ENCODE data around the gene LUM.

LUM gene

DNA sequence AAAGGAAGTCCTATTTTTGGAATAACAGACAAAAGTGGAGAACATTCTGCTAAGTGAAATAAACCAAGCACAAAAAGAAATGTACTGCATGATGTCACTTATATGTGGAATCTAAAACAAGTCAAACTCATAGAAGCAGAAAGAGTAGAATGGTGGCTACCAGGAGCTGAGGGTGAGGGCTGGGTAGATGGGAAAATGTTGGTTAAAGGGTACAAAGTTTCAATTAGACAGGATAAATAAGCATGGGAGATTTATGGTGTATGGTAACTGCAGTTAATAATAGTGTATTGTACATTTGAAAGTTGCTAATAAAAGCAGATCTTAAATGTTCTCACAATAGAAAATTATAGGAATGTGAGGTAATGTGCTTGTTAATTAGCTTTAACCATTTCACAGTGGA, 12.8 kb downstream of the LUM start:
- H3K79me2 ChIP-seq (ENCODE audit: insufficient read depth, low read depth), result no peaks in the 10 kb centered on the region
- no peaks in the 10 kb centered on the region for H3K27me3 ChIP-seq (ENCODE audit: insufficient read depth, low read depth)
- H3K9ac ChIP-seq, result no peak overlapping the region
- no peaks in the 10 kb centered on the region for H4K20me1 ChIP-seq (ENCODE audit: insufficient read depth)
- peaks cover 11% of the 10 kb centered on the region for H3K4me1 ChIP-seq (ENCODE audit: low read depth, poor library complexity, severe bottlenecking)
- no peak for TF ChIP-seq CTCF (conservative IDR thresholded peaks at IDR 0.05; ENCODE audit: low read depth, low read length)
- no peak overlapping the region for H3K27ac ChIP-seq
- no peak overlapping the region for H2AFZ ChIP-seq (ENCODE audit: low read depth)
- H3K4me3 ChIP-seq (IDR thresholded peaks at IDR 0.05; ENCODE audit: insufficient read depth, low read depth, low read length), result no peak overlapping the region
- H3K4me2 ChIP-seq, result no peak overlapping the region
- no peaks in the 10 kb centered on the region for H3K36me3 ChIP-seq (ENCODE audit: insufficient read depth)

DNA sequence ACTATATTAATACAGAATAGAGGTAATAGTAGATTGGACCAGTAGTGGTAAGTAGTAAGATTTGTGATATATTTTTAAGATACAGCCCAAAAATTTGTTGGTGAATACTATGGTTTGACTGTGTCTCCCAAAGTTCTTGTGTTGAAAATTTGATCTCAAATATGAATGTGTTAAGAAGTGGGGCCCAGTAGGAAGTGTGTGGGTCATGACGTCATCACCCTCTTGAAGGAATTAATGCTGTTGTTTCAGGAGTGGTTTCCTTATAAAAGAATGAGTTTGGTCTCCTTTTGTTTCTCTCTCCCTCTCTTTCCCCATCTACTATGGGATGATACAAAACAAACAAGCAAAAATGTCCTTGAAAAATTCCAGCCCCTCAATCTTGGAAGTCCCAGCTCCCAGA, 16.3 kb downstream of the LUM start:
- no peak for TF ChIP-seq CTCF (conservative IDR thresholded peaks at IDR 0.05; ENCODE audit: low read depth, low read length)
- H4K20me1 ChIP-seq (ENCODE audit: insufficient read depth), result no peaks in the 10 kb centered on the region
- H2AFZ ChIP-seq (ENCODE audit: low read depth), result no peak overlapping the region

GRCh38 chr12:91094032-91094662, 17.1 kb downstream of the LUM start:
- no peak overlapping the region for H3K4me2 ChIP-seq
- no peak overlapping the region for H3K9ac ChIP-seq
- H3K4me3 ChIP-seq (IDR thresholded peaks at IDR 0.05; ENCODE audit: insufficient read depth, low read depth, low read length), result no peak overlapping the region
- no peaks in the 10 kb centered on the region for H4K20me1 ChIP-seq (ENCODE audit: insufficient read depth)
- H2AFZ ChIP-seq (ENCODE audit: low read depth), result no peak overlapping the region
- TF ChIP-seq CTCF (conservative IDR thresholded peaks at IDR 0.05; ENCODE audit: low read depth, low read length), result no peak
- peaks cover 12% of the 10 kb centered on the region for H3K4me1 ChIP-seq (ENCODE audit: low read depth, poor library complexity, severe bottlenecking)
- H3K36me3 ChIP-seq (ENCODE audit: insufficient read depth), result no peaks in the 10 kb centered on the region
- no peak overlapping the region for H3K27ac ChIP-seq
- no peaks in the 10 kb centered on the region for H3K79me2 ChIP-seq (ENCODE audit: insufficient read depth, low read depth)
- no peaks in the 10 kb centered on the region for H3K27me3 ChIP-seq (ENCODE audit: insufficient read depth, low read depth)

More for the DNA sequence above, 16.3 kb downstream of the LUM start:
- H3K27me3 ChIP-seq (ENCODE audit: insufficient read depth, low read depth), result no peaks in the 10 kb centered on the region
- no peaks in the 10 kb centered on the region for H3K79me2 ChIP-seq (ENCODE audit: insufficient read depth, low read depth)
- H3K4me2 ChIP-seq, result no peak overlapping the region
- no peak overlapping the region for H3K9ac ChIP-seq
- H3K27ac ChIP-seq, result no peak overlapping the region
- peaks cover 12% of the 10 kb centered on the region for H3K4me1 ChIP-seq (ENCODE audit: low read depth, poor library complexity, severe bottlenecking)
- no peak overlapping the region for H3K4me3 ChIP-seq (IDR thresholded peaks at IDR 0.05; ENCODE audit: insufficient read depth, low read depth, low read length)
- H3K36me3 ChIP-seq (ENCODE audit: insufficient read depth), result no peaks in the 10 kb centered on the region

DNA sequence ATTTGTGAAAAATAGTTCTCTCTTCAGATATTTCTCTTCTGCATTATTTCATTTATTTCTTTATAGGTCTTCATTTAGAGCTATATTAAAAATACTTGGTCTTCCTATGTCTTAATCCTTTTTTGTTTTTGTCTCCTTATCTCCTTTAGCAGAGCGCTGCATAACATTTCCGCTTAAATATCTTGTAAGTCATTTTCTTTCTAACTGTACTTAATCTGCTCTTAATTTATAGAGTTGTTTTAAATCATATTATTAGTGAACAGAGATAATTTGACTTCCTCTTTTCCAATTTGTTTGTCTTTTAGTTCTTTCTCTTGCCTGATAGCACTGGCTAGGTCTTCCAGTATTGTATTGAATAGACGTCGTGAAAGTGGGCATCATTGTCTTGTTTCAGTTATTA, 18.0 kb downstream of the LUM start:
- H3K27me3 ChIP-seq (ENCODE audit: insufficient read depth, low read depth), result no peaks in the 10 kb centered on the region
- peaks cover 12% of the 10 kb centered on the region for H3K4me1 ChIP-seq (ENCODE audit: low read depth, poor library complexity, severe bottlenecking)
- H3K27ac ChIP-seq, result no peak overlapping the region
- TF ChIP-seq CTCF (conservative IDR thresholded peaks at IDR 0.05; ENCODE audit: low read depth, low read length), result no peak
- H4K20me1 ChIP-seq (ENCODE audit: insufficient read depth), result no peaks in the 10 kb centered on the region
- no peaks in the 10 kb centered on the region for H3K79me2 ChIP-seq (ENCODE audit: insufficient read depth, low read depth)
- no peak overlapping the region for H3K9ac ChIP-seq
- H3K36me3 ChIP-seq (ENCODE audit: insufficient read depth), result no peaks in the 10 kb centered on the region
- no peak overlapping the region for H3K4me3 ChIP-seq (IDR thresholded peaks at IDR 0.05; ENCODE audit: insufficient read depth, low read depth, low read length)
- H2AFZ ChIP-seq (ENCODE audit: low read depth), result no peak overlapping the region
- H3K4me2 ChIP-seq, result no peak overlapping the region

Data from KMS-11 (cell line).